WTC11 (cell line): ENCODE measurements around the gene ZBTB25.

Experiments used
- CREB1 ChIP-seq: sonication (generic); formaldehyde crosslinking; IDR thresholded peaks from 2 replicates; pipeline ENCODE4 v1.8.0; 2023; ENCODE audit warnings: mild to moderate bottlenecking, missing genetic modification reagents
- CREM ChIP-seq: sonication (generic); formaldehyde crosslinking; IDR thresholded peaks from 2 replicates; pipeline ENCODE4 v1.8.1; 2022; ENCODE audit warnings: mild to moderate bottlenecking, missing genetic modification reagents, moderate library complexity
- JUN ChIP-seq: sonication (generic); formaldehyde crosslinking; IDR thresholded peaks from 2 replicates; pipeline ENCODE4 v1.8.0; 2023; ENCODE audit warnings: mild to moderate bottlenecking, missing genetic modification reagents
- NR1H2 ChIP-seq: sonication (generic); formaldehyde crosslinking; IDR thresholded peaks from 2 replicates; pipeline ENCODE4 v1.9.0; 2021; ENCODE audit warnings: mild to moderate bottlenecking, moderate library complexity, missing genetic modification reagents
- PRRX2 ChIP-seq: fragments of 250-450 bp; sonication (Bioruptor Pico); IDR thresholded peaks from 2 replicates; pipeline ENCODE4 v1.8.0; 2021; ENCODE audit warnings: mild to moderate bottlenecking
- SP1 ChIP-seq: sonication (generic); formaldehyde crosslinking; conservative IDR thresholded peaks from 2 replicates; pipeline ENCODE4 v1.8.1; 2022; ENCODE audit warnings: missing genetic modification reagents
- TCF7 ChIP-seq: sonication (generic); formaldehyde crosslinking; IDR thresholded peaks from 2 replicates; pipeline ENCODE4 v1.8.0; 2022; ENCODE audit warnings: mild to moderate bottlenecking, low read depth, missing genetic modification reagents, moderate library complexity
- ZNF232 ChIP-seq: sonication (generic); formaldehyde crosslinking; IDR thresholded peaks from 2 replicates; pipeline ENCODE4 v1.8.0; 2022; ENCODE audit warnings: mild to moderate bottlenecking, missing genetic modification reagents
- TF ChIP-seq, protein P1 (sequence below): sonication (generic); formaldehyde crosslinking; IDR thresholded peaks from 2 replicates; pipeline ENCODE4 v1.8.1; 2023; ENCODE audit warnings: mild to moderate bottlenecking, missing genetic modification reagents
- TF ChIP-seq, protein P2 (sequence below): fragments of 200-600 bp; IDR thresholded peaks from 2 replicates; pipeline ENCODE4 v1.8.0; 2022; ENCODE audit warnings: antibody characterized with exemption
- TF ChIP-seq, protein P3 (sequence below): fragments of 250-450 bp; sonication (Bioruptor Pico); IDR thresholded peaks from 2 replicates; pipeline ENCODE4 v1.9.0; 2021; ENCODE audit warnings: mild to moderate bottlenecking

DNA sequence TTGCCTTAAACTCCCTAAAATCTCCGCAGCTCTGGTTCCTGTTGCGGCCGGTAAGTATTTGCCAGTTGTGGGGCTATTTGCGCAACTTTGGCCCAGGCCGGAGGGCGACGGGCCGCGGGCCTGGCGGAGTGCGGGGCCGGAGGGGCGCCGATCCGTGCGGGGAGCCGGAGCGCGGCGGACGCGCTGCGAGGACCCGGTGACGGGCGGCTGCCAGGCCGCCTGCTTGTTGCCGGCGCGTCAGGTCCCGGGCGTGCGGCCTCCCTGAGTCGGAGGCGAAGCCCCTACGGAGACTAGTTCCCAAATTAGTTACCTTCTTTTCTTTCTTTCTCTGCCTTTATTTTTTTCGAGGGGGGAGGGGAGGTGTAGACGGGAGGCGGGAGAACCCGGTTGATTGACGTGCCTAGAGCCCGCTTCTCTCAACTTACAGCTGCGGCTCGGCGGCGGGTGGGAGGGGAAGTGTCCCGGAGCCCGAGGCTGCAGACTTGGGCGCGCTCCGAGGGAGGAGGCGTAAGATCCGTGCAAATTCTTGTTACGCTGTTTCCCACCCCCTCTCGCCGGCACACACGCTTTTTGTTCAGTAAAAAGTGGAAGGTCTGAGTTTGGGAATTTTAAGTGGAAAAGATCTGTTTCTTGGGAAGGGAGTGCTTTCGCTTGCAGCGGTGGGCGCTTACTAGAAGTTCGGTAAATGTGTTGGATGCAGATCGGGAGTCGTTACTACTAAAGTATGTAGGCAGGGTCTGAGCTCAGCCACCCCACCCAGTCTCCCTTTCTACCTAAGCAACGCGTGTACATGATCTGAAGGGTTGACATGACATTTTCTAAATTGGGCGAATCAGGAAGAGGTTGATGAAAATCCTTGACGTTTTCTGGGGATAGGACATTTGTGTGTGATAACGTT is 1.5 kb upstream of the ZBTB25 start:
- TF ChIP-seq, protein P1, sequence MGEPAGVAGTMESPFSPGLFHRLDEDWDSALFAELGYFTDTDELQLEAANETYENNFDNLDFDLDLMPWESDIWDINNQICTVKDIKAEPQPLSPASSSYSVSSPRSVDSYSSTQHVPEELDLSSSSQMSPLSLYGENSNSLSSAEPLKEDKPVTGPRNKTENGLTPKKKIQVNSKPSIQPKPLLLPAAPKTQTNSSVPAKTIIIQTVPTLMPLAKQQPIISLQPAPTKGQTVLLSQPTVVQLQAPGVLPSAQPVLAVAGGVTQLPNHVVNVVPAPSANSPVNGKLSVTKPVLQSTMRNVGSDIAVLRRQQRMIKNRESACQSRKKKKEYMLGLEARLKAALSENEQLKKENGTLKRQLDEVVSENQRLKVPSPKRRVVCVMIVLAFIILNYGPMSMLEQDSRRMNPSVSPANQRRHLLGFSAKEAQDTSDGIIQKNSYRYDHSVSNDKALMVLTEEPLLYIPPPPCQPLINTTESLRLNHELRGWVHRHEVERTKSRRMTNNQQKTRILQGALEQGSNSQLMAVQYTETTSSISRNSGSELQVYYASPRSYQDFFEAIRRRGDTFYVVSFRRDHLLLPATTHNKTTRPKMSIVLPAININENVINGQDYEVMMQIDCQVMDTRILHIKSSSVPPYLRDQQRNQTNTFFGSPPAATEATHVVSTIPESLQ, result no peak
- TF ChIP-seq, protein P2, sequence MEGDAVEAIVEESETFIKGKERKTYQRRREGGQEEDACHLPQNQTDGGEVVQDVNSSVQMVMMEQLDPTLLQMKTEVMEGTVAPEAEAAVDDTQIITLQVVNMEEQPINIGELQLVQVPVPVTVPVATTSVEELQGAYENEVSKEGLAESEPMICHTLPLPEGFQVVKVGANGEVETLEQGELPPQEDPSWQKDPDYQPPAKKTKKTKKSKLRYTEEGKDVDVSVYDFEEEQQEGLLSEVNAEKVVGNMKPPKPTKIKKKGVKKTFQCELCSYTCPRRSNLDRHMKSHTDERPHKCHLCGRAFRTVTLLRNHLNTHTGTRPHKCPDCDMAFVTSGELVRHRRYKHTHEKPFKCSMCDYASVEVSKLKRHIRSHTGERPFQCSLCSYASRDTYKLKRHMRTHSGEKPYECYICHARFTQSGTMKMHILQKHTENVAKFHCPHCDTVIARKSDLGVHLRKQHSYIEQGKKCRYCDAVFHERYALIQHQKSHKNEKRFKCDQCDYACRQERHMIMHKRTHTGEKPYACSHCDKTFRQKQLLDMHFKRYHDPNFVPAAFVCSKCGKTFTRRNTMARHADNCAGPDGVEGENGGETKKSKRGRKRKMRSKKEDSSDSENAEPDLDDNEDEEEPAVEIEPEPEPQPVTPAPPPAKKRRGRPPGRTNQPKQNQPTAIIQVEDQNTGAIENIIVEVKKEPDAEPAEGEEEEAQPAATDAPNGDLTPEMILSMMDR, result no peak
- TF ChIP-seq NR1H2 (CRISPR knock-in tag) (no peak), ZNF232 (no peak), PRRX2 (CRISPR knock-in tag) (no peak), CREM (CRISPR knock-in tag) (0 out of 2 replicates have a peak, but pooled peaks have one; percentile 26), SP1 (CRISPR knock-in tag) (no peak), CREB1 (CRISPR knock-in tag) (no peak), JUN (CRISPR knock-in tag) (no peak), TCF7 (CRISPR knock-in tag) (no peak)
- TF ChIP-seq, protein P3, sequence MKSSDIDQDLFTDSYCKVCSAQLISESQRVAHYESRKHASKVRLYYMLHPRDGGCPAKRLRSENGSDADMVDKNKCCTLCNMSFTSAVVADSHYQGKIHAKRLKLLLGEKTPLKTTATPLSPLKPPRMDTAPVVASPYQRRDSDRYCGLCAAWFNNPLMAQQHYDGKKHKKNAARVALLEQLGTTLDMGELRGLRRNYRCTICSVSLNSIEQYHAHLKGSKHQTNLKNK (CRISPR knock-in tag), result no peak
